ENCODE data around the gene IL34. TPM values are rescaled to one million over a fixed set of nuclear protein-coding genes. Genes with fewer than 3 reads are reported as not detected.

IL34 gene
- total and polyA plus RNA-seq, 2 donors from 2014 or later, result 5.9 to 7.4 TPM

GRCh38 chr16:70677499-70678120, 31.3 kb downstream of the IL34 start:
- intact Hi-C loops (cut with DNase I), result loop anchor here (5.0 kb wide), 1 partner anchor 95 kb away; no protein-coding TSS in a partner anchor
- FAIRE-seq (no peak), DNase-seq (peak in 2 of 5 donors; percentile 26 to 71)
- no peak overlapping the region for H3K9ac ChIP-seq (ENCODE audit: low read length in 3 of 3)
- no peak overlapping the region for H3K27ac ChIP-seq (ENCODE audit: low read depth in 2 of 2, low read length in 2 of 2)
- no peak overlapping the region for H3K4me3 ChIP-seq (ENCODE audit: low read length in 3 of 3)
- TF ChIP-seq, protein P1, sequence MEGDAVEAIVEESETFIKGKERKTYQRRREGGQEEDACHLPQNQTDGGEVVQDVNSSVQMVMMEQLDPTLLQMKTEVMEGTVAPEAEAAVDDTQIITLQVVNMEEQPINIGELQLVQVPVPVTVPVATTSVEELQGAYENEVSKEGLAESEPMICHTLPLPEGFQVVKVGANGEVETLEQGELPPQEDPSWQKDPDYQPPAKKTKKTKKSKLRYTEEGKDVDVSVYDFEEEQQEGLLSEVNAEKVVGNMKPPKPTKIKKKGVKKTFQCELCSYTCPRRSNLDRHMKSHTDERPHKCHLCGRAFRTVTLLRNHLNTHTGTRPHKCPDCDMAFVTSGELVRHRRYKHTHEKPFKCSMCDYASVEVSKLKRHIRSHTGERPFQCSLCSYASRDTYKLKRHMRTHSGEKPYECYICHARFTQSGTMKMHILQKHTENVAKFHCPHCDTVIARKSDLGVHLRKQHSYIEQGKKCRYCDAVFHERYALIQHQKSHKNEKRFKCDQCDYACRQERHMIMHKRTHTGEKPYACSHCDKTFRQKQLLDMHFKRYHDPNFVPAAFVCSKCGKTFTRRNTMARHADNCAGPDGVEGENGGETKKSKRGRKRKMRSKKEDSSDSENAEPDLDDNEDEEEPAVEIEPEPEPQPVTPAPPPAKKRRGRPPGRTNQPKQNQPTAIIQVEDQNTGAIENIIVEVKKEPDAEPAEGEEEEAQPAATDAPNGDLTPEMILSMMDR (IDR thresholded peaks at IDR 0.05; ENCODE audit: borderline replicate concordance, extremely low read depth, insufficient read depth), result no peak
- H3K9me3 ChIP-seq (ENCODE audit: control insufficient read depth in 2 of 3, insufficient read depth in 1 of 3, low read length in 3 of 3), result no peaks in the 10 kb centered on the region
- H3K4me1 ChIP-seq (ENCODE audit: control insufficient read depth in 2 of 3, insufficient read depth in 2 of 3, low read depth in 1 of 3, low read length in 3 of 3), result peaks cover 0 to 13% (median 3%) of the 10 kb centered on the region in 3 donors
- no peaks in the 10 kb centered on the region for H3K27me3 ChIP-seq (ENCODE audit: control insufficient read depth, insufficient read depth, low read length)
- H3K36me3 ChIP-seq (ENCODE audit: control insufficient read depth in 2 of 3, insufficient read depth in 3 of 3, low read length in 3 of 3), result peaks cover 3 to 19% (median 10%) of the 10 kb centered on the region in 3 donors

- peak in 2 of 5 donors; percentile 46 to 61 for DNase-seq
- no peaks in the 10 kb centered on the region for H3K27me3 ChIP-seq (ENCODE audit: control insufficient read depth, insufficient read depth, low read length)
- TF ChIP-seq, protein P1 (IDR thresholded peaks at IDR 0.05; ENCODE audit: borderline replicate concordance, extremely low read depth, insufficient read depth), result no peak
- H3K9me3 ChIP-seq (ENCODE audit: control insufficient read depth in 2 of 3, insufficient read depth in 1 of 3, low read length in 3 of 3), result no peaks in the 10 kb centered on the region
- no peak for FAIRE-seq
- no peak overlapping the region for H3K27ac ChIP-seq (ENCODE audit: low read depth in 2 of 2, low read length in 2 of 2)
- peaks cover 0 to 19% (median 3%) of the 10 kb centered on the region in 3 donors for H3K4me1 ChIP-seq (ENCODE audit: control insufficient read depth in 2 of 3, insufficient read depth in 2 of 3, low read depth in 1 of 3, low read length in 3 of 3)
- H3K36me3 ChIP-seq (ENCODE audit: control insufficient read depth in 2 of 3, insufficient read depth in 3 of 3, low read length in 3 of 3), result peaks cover 0 to 16% (median 8%) of the 10 kb centered on the region in 3 donors
- no peak overlapping the region for H3K9ac ChIP-seq (ENCODE audit: low read length in 3 of 3)
- H3K4me3 ChIP-seq (ENCODE audit: low read length in 3 of 3), result no peak overlapping the region
- intact Hi-C loops (cut with DNase I), result loop anchor here (5.0 kb wide), 1 partner anchor 94 kb away; no protein-coding TSS in a partner anchor
Measured at GRCh38 chr16:70678121-70678897, 31.9 kb downstream of the IL34 start.

- H3K27ac ChIP-seq (ENCODE audit: low read depth in 2 of 2, low read length in 2 of 2), result no peak overlapping the region
- no peaks in the 10 kb centered on the region for H3K27me3 ChIP-seq (ENCODE audit: control insufficient read depth, insufficient read depth, low read length)
- peaks cover 0 to 15% (median 8%) of the 10 kb centered on the region in 3 donors for H3K36me3 ChIP-seq (ENCODE audit: control insufficient read depth in 2 of 3, insufficient read depth in 3 of 3, low read length in 3 of 3)
- no peaks in the 10 kb centered on the region for H3K9me3 ChIP-seq (ENCODE audit: control insufficient read depth in 2 of 3, insufficient read depth in 1 of 3, low read length in 3 of 3)
- intact Hi-C loops (cut with DNase I), result loop anchor here (5.0 kb wide), 1 partner anchor 93 kb away; no protein-coding TSS in a partner anchor
- peaks cover 0 to 25% (median 3%) of the 10 kb centered on the region in 3 donors for H3K4me1 ChIP-seq (ENCODE audit: control insufficient read depth in 2 of 3, insufficient read depth in 2 of 3, low read depth in 1 of 3, low read length in 3 of 3)
- no peak overlapping the region for H3K9ac ChIP-seq (ENCODE audit: low read length in 3 of 3)
- H3K4me3 ChIP-seq (ENCODE audit: low read length in 3 of 3), result no peak overlapping the region
- FAIRE-seq (no peak), DNase-seq (peak in 2 of 5 donors; percentile 55 to 61)
- TF ChIP-seq, protein P1 (IDR thresholded peaks at IDR 0.05; ENCODE audit: borderline replicate concordance, extremely low read depth, insufficient read depth), result no peak
Measured at GRCh38 chr16:70678898-70679670, 32.7 kb downstream of the IL34 start.

Measured in kidney (tissue), 14 donors.